AML-193 (cell line): Measurements from ENCODE around the gene PKN1.

Source experiments
- DNase-seq, 2 experiments: peaks; one replicate each; lab custom pipeline; 2025; lab: John Stamatoyannopoulos, UW

PKN1 gene

DNA sequence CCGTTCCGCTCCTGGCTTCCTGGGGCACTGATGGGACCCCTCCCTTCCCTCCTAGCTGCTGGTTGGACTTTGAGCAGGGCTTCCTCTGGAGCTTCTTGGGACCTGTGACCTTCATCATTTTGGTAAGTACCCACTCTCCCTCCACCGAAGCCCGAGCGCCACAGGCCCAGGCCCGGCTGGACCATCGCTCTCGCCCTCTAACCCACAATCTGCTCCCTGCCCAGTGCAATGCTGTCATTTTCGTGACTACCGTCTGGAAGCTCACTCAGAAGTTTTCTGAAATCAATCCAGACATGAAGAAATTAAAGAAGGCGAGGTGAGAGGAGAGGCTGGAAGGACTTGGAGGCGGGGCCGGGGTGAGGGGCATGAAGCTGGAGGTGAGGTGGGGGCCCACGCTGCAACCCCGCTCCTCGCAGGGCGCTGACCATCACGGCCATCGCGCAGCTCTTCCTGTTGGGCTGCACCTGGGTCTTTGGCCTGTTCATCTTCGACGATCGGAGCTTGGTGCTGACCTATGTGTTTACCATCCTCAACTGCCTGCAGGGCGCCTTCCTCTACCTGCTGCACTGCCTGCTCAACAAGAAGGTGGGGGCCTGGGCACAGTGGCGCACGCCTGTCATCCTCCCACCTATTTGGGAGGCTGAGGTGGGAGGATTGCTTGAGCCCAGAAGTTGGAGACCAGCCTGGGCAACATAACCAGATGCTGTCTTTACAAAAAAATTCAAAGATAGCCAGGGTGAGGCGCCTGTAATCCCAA is 26.3 kb upstream of the PKN1 start:
- DNase-seq = no peak

DNA sequence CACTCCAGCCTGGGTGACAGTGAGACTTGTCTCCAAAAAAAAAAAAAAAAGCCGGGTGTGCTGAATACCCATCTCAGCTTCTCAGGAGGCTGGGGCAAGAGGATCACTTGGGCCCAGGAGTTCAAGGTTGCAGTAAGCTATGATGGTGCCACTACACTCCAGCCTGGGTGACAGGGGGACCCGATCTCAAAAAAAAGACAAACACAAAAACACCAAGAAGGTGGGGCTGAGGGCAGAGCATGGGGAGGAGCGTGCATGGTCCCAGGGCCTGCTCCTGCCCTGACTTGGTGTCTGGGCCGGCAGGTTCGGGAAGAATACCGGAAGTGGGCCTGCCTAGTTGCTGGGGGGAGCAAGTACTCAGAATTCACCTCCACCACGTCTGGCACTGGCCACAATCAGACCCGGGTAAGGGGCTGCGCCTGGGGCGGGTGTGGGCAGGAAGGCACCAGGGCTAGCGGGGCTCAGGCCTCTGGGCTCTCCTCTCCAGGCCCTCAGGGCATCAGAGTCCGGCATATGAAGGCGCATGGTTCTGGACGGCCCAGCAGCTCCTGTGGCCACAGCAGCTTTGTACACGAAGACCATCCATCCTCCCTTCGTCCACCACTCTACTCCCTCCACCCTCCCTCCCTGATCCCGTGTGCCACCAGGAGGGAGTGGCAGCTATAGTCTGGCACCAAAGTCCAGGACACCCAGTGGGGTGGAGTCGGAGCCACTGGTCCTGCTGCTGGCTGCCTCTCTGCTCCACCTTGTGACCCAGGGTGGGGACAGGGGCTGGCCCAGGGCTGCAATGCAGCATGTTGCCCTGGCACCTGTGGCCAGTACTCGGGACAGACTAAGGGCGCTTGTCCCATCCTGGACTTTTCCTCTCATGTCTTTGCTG is 25.3 kb upstream of the PKN1 start:
- no peak for DNase-seq

DNA sequence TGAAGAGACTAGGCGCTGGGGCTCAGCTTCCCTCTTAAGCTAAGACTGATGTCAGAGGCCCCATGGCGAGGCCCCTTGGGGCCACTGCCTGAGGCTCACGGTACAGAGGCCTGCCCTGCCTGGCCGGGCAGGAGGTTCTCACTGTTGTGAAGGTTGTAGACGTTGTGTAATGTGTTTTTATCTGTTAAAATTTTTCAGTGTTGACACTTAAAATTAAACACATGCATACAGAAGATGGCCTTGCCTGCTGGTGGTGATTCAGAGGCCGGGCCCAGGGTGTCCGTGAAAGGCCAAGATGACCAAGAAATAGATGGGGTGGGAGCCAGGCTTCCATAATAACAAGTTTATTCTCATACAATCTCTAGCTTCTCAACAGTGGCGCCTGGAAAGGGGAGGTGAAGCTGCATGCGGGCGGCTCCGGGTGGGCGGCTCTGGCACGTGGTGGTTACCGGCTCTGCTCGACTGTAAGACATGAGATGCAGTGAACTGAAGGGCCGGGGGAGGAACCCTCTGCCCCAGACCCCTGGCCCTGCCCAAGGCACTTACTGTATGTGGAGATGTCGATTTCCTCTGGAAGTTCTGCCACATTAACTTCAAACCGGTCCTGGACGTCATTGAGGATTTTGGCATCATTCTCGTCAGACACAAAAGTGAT is 24.5 kb upstream of the PKN1 start:
- no peak for DNase-seq

DNA sequence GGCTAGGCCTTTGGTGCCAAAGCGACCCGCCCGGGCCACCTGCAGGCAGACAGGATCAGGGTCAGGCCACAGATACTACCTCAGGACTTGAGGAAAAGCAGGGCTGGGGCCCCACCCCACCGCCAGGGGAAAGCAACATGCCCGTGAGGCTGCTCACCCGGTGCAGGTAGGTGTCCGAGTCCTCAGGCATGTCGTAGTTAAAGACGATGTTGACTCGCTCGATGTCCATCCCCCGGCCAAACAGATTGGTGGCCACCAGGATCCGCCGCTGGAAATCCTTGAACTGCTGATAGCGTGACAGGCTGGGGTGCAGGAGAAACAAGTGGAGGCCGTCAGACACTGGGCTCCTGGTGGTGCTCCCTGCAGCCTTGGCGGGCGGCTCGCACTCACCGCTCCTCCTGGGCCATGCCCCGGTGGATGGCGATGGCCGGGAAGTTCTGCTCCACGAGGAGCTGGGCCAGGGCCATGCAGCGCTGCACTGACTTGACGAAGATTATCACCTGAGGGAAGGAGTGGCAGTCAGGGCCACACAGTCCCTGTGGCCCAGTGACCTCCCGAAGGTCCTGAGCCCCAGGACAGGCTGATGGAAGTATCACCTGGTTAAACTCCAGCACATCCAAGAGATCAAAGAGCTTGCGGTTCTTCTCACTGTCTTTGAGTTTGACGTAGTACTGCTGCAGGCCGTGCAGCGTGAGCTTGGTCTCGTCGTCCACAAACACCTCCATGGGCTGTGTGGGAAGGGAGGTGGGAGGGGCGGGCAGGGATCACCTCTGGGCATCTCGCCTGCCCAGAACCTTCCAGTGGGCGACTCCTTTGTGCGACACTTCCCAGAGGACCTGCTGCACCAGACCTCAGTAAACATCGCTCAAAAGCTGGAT is 23.7 kb upstream of the PKN1 start:
- no peak for DNase-seq

DNA sequence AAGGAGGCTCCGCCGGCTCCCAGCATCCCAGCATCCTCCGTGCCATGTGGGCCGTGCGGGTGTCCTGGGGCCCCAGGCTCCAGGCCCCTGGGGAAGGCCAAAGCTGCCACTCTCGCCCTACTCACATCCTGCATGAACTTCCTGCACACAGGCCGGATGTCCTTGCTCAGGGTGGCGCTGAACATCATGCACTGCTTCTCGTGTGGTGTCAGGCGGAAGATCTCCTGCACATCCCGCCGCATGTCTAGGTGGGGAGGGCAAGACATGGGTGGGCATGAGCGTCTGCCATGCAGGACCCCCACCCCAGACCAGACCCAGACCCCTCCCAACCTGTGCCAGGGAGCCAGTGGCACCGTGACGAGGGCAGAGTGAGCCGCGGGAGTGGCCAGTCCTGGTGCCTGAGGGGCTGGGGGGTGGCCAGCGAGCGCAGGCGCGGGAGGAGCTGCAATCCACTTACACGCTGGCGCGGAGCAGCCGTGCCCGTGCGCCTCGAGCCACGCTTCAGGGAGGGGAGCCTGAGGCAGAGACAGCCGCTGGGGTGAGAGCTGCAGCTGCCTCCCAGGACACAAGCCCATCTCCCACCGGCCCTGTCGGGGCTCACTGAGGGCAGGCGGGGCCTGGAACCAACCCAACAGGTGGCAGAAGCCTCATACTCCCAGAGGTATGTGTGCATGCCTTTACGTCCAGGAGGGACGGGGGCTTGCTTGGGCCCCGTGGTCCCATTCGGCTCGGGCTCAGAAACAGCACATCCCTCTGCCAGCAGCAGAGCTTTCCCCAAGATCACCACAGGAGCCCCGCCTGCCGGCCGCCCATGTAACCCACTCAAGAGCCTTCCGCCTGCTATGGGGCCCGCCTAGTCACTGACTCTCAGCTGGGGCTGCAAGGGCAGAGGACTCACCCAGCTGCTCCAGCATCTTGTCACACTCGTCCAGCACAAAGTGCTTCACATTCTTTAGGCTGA is 22.7 kb upstream of the PKN1 start:
- DNase-seq = no peak

DNA sequence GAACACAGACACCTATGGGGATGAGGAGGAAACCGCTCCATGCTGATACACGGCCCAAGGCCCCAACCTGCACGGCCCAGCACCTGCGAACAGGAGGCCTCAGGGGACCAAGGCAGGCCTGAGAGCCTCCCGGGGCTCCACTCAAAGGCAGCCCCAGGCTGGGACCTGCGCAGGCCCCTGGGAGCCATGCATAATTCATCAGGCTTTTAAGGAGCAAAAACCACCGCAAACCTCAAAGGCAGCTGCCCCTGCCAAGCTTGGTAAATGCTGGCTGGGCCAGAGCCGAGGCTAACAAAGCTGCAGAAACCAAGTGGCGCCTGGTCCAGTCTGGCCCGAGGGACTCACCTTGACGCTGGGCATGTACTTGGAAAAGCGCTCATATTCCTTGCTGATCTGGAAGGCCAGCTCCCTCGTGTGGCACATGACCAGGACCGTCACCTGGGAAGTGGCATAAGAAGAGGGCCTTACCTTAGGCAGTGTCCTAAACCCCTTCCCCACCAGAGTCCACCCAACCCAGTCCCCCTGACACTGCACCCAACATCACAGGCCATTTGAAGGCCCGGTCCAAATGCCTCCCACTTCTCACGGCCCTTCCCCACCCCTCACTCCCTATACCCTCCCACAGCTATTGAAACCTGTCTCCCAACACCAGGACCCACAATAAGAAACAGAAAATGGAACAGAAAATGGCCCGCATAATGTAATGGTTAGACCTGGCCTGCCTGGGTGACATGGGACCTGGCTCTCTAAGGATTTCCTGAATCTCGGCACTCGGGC is 21.8 kb upstream of the PKN1 start:
- no peak for DNase-seq

DNA sequence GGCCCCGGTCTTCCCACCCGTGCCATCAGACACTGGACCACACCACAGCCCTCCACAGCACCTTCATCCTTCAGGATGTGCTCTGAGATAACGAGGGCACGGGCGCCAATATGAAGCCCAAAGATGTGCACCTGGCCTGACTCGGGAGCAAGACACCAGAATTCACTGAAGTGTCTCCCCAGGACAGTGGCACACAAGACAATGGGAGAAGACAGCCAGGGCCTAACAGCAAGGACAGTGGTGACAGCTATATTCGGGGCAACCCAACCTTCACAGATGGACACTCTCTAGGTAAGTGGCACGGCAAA is 21.2 kb upstream of the PKN1 start:
- no peak for DNase-seq

DNA sequence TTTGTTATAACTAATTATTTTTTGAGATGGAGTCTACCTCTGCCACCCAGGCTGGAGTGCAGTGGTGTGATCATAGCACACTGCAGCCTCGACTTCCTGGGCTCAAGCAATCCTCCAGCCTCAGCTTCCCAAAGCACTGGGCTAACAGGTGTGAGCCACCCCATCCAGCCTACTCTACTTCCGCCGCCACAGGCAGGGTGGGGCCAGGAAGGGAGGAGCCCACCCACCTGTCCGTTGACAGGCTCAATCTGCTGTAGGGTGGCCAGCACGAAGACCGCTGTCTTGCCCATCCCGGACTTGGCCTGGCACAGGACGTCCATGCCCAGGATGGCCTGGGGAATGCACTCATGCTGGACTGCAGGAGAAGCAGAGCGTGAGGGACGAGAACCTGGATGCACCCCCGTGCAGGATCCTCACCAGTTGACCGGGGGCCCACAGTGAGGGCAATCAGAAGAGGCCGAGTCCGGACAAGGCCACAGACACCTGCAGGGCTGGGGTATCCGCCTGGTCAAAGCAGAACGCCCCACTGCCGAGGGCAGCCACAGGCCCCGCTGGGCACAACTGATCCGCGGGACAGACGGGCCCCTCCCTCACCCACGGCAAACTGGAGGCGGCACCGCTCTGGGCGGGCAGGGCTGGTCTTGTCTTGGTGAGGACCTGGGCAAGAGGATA is 20.6 kb upstream of the PKN1 start:
- DNase-seq = no peak

DNA sequence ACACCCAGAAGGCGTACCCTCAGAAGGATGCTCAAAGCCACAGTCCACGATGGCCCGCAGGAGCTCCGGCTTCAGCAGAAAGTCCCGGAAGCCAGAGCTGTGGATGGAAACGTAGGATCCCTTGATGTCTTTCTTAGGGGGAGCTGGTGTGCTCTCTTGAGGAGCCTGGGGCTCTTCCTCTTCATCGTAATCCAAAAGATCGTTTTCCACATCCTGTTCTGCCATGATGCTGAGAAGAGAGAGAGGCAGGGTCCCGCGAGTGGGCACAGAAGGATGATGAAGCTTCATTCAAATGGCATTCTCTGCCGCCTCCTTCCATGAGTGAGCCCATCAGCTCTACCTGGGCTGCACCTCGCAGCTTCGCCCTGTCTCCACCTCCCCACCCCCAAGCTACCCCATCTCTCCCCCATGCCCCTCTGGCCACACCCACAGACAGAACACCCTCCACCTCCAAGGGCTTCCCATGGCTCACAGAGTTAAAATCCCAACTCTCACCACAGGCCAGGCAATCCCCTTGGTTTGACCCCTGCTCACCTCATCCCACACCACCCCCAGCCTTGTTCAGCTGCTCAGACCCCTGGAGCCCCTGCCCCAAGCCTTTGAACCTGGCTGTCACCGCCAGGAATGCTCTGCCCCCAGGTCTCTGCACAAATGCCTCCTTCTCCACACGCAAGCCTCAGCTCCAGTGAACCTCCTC is 20.0 kb upstream of the PKN1 start:
- no peak for DNase-seq

DNA sequence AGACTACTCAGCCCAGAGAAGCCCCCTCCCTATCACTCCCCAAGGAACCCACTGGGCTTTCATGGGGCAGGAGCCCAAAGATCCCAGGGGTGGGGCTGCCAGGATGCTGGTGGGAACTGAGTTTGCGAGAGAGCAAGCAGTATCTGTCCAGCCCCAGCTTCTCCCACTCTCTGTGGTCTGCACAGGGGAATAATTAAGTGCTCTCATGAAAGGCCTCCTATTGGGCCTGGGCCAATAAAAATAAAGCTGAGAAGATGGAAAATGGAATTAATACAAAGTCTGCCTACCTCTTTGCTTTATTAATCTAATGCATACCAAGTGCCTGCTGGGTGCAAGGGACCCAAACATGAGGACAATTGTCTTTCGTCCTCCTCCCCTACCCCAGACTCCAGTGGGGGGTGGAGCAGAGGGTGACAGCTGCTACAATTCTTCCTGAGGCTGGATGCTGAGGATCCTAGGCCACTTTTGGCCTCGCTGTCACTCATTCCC is 19.4 kb upstream of the PKN1 start:
- no peak for DNase-seq

DNA sequence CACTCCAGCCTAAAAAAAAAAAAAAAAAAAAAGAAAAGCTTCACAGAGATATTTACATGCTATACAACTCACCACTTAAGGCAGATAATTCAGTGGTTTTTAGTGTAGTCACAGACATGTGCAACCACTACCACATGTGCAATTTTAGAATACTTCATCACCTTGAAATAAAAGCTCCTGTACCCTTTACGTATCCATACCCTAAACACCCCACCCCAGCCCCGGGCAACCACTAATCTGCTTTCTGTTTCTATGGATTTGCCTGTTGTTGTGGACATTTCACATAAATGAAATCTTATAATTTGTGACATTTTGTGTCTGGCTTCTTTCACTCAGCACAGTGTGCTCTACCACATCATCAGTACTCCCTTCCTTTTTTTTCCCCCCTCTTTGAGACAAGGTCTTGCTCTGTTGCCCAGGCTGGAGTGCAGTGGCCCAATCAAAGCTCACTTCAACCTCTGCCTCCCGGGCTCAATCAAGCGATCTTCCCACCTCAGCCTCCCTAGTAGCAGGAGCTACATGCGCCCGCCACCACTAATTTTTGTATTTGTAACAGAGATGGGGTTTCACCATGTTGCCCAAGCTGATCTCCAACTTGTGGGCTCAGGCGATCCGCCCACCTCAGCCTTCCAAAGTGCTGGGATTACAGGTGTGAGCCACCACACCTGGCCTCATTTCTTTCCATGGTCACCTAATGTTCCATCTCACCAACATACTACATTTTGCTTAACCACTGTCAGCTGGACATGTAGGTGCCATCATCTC is 18.0 kb upstream of the PKN1 start:
- DNase-seq = no peak

DNA sequence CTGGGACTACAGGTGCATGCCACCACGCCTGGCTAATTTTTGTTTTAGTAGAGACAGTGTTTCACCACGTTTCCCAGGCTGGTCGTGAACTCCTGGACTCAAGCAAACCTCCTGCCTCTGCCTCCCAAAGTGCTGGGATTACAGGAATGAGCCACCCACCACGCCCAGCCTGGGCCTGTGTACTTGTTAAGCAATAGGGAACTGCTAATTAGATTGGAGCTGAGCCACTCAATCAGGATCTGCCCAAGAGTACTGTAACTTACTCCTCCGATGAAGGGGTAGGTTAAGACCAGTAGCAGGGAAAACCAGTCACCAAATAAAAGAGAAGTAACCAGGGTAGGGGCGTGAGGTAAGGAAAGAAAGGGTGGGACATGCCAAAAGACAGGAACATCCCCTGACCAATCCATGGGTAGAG is 16.3 kb upstream of the PKN1 start:
- no peak for DNase-seq

DNA sequence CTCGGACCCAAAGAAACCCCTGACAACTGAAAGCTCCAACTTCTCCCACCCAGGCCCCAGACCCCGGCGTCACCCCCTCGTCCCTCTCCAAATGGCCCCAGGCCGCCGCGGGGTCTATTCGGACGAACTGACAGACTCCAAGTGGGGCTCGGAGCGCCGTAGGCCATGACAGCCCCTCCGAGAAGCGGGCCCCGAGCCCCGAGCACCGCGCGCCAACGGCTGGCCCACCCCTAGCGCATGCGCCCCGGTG is 14.3 kb upstream of the PKN1 start:
- no peak for DNase-seq

DNA sequence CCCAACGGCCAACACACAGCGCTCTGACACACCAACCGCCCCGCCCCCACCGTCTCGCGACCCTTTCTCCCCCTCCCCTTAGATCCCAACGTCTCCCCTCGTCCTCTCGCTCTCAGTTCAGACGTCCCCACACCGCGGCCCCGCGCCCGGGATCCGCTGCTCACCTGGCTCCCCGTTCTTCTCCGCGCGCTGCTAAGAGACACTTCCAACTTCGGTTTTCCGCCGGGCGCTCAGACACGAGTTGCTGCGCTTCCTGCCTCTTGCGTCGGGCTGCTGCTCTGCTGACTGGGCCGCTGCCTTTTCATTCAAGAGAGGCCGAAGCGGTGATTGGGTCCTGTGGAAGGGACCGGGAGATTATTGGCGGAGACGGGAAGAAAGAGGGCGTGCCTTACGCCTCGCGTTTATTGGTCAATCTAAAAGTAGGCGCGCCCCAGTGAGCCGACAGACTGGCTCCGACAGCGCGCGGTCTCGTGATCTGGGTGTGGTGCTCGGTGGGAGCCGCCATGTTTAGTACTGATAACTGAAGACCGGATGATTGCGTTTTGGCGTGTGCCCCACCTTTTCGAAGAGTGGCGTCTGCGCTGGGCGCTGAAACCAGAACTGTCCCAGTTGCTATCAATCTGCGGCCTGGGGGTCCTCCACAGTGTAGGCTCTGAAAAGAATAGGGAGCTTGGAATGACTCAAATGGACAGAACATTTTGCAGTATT is 13.8 kb upstream of the PKN1 start, which contains the start of gene DDX39A:
Gene DDX39A (minus strand): TSS at position 236 of the 708 bp plus-strand sequence. CDS start 6,121 bp downstream, outside the sequence.
- DNase-seq = peak; percentile 98 to 99

DNA sequence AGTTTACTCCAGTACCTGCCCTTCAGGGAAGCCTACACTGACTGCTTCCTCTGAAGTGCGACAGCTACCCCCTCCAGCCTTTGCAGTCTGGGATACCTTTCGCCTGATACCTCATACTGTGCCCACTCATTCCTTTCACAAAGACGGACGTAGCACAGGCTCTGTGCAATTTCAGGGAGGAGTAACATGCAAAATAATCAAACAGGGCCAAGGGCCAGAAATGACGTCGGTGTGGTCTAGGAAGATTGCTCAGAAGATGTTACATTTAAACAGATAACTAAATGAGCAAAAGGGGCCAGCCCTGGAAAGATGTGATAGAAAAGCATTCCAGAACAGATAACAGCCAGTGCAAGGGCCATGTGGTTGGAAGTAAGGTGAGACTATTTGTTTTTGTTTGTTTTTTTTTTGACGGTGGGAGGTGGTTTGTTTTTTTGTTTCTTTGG is 7.4 kb upstream of the PKN1 start:
- DNase-seq = no peak

DNA sequence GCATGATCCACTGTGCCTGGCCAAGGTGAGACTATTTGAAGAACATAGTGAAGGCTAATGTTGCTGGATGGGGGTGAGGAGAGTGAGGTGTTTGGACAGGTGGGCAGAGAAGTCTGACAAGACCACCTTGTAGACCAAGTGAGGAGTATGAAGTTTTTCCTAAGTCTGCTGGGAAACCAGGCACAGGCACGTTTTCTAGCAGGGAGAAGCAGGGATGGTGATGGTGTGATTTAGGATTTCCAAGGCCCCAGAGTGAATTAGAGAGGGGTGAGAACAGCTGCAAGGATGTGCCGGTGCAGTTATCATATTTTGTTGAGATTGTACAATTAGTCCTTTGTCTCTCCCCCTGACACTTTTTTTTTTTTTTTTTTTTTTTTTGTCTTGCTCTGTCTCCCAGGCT is 5.6 kb upstream of the PKN1 start:
- no peak for DNase-seq

DNA sequence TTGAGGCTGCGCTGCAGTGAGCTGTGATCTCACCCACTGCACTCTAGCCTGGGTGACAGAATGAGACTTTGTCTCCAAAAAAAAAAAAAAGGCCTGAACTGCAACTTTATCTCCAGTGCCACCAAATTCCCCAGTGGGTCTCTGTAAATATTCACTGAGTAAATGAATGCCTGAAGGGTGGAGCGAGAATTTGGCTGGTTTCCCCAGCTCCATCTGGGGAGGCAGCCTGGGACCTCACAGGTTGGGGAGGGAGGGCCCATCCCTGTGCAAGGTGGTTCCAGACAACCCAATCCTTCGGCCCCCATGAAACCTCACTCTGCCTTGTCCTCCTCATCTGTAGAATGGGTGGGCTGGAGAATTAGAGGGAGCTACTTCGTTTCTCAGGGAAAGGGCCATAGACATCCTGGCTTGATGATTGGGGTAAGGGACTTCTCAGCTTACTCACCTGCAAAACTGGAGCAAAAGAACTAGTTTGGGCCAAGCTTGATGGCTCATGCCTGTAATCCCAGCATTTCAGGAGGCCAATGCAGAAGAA is 4.2 kb upstream of the PKN1 start:
- no peak for DNase-seq
